Testis (tissue), 2 donors: Measurements from ENCODE around the gene LSM7.

Experiments
- CTCF ChIP-seq, 3 experiments: fragments of 450-650 bp in 2 of 3; fragments of 200-600 bp in 1 of 3; sonication (generic) in 1 of 3; IDR thresholded peaks; one replicate each; pipeline ENCODE4 v1.5.1; 2016 to 2019; ENCODE audit warnings: antibody characterized with exemption in 3 of 3, mild to moderate bottlenecking in 2 of 3, moderate library complexity in 1 of 3
- POLR2A ChIP-seq: fragments of 450-650 bp; IDR thresholded peaks from one replicate; pipeline ENCODE4 v1.6.1; 2017; ENCODE audit warnings: antibody characterized with exemption, mild to moderate bottlenecking, moderate library complexity

GRCh38 chr19:2356036-2356646, 27.8 kb upstream of the LSM7 start:
- TF ChIP-seq CTCF (IDR thresholded peaks at IDR 0.05), result no peak
- TF ChIP-seq POLR2A, result no peak
